Activated T-helper 17 cell treated with anti-CD3 and anti-CD28 coated beads, Interleukin-2, amount 50 U/mL, for 72 hours (primary cell): ENCODE data around the gene ANGPTL2. TPM values are rescaled to one million over a fixed set of nuclear protein-coding genes. Genes with fewer than 3 reads are reported as not detected.

Experiments used
- ATAC-seq: fragments of 150-1000 bp; cut with Tn5 transposase; replicated peaks from 2 replicates; pipeline ENCODE4 v1.10.0; 2021; ENCODE audit warnings: mild to moderate bottlenecking, moderate library complexity
- H3K27ac Mint-ChIP-seq: one replicate; pipeline ENCODE4 v1.8.0; 2022; ENCODE audit warnings: mixed read lengths
- H3K27me3 Mint-ChIP-seq: one replicate; pipeline ENCODE4 v1.8.0; 2022; ENCODE audit warnings: mixed read lengths
- H3K36me3 Mint-ChIP-seq: one replicate; pipeline ENCODE4 v1.8.0; 2022; ENCODE audit warnings: low read depth, mild to moderate bottlenecking, mixed read lengths
- H3K4me1 Mint-ChIP-seq: one replicate; pipeline ENCODE4 v1.8.0; 2022; ENCODE audit warnings: mixed read lengths
- H3K4me3 Mint-ChIP-seq: one replicate; pipeline ENCODE4 v1.8.0; 2022; ENCODE audit warnings: mild to moderate bottlenecking, mixed read lengths
- H3K9me3 Mint-ChIP-seq: one replicate; pipeline ENCODE4 v1.8.0; 2022; ENCODE audit warnings: mixed read lengths
- total RNA-seq, 2 donors: library from RNA; stranded (reverse); gene quantifications; one replicate each; pipeline ENCODE4 v1.2.3, GENCODE V29; 2022

Gene ANGPTL2
- total RNA-seq, 2 donors from 2014 or later, result not detected

DNA sequence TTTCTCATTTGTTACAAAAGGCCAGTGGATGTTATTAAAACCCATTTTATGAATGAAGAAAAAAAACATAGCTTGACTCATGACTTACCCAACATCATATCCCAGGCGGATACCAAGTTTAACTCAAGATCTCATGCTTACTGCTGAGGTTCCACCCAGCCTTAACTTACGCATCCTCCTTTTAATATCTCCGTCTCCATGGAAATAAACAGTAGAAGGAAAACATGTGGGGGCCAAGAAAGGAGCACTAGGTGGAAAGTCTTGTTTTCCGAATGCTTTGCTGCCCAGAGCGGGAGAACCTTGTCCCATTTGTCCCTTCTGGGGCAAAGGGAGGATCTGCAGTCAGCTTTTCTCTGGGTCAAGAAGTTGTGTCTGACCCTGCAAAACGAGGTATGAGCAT is 44.1 kb downstream of the ANGPTL2 start:
- Mint-ChIP-seq H3K27me3 (no peaks in the 10 kb centered on the region), H3K9me3 (no peaks in the 10 kb centered on the region), H3K4me3 (no peak overlapping the region), H3K36me3 (no peaks in the 10 kb centered on the region), H3K27ac (no peak overlapping the region), H3K4me1 (no peaks in the 10 kb centered on the region)
- no peak for ATAC-seq

- Mint-ChIP-seq H3K4me3 (no peak overlapping the region), H3K27ac (no peak overlapping the region), H3K27me3 (no peaks in the 10 kb centered on the region), H3K36me3 (no peaks in the 10 kb centered on the region), H3K4me1 (no peaks in the 10 kb centered on the region), H3K9me3 (no peaks in the 10 kb centered on the region)
- no peak for ATAC-seq
Measured at GRCh38 chr9:127077644-127077946, 44.8 kb downstream of the ANGPTL2 start.

GRCh38 chr9:127076860-127077643 is 45.4 kb downstream of the ANGPTL2 start:
- no peak for ATAC-seq
- H3K4me3 Mint-ChIP-seq, result no peak overlapping the region
- no peaks in the 10 kb centered on the region for H3K36me3 Mint-ChIP-seq
- H3K9me3 Mint-ChIP-seq, result no peaks in the 10 kb centered on the region
- H3K27me3 Mint-ChIP-seq, result no peaks in the 10 kb centered on the region
- H3K4me1 Mint-ChIP-seq, result no peaks in the 10 kb centered on the region
- no peak overlapping the region for H3K27ac Mint-ChIP-seq

DNA sequence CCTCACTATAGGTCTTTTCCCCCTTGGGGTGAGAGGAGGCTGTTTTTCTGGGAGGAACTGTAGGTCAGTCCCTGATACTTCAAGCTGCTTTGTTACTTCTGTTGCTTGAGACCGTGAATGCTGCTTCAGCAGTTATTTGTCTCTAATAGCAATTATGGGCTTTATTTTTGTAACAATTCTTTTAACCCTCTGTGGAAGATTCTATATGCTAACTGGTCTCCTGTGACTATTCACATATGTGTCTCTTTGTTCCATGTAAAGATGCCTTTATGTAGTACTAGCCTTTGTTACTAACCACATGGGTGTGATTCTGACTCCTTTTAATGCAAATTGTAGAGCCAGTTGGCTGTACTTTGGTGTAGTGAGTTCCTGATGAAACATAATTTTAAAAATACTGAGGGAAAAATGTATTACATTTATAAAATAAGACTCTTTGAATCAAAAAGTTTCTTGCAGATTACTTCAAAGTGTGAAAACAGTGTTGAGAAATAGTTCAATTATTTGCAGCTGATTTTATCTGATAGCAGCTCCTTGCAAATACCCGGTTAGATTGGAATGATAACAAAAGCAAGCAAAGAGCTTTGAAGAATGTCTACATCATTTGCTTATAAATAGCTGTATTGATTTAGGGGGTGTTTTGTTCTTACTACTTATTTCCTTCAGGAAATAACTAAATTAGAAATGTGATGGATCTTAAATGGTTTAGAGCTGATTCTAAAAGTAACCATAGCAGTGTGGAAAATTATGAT is 46.6 kb downstream of the ANGPTL2 start:
- Mint-ChIP-seq H3K27me3 (no peaks in the 10 kb centered on the region), H3K4me3 (no peak overlapping the region), H3K36me3 (peaks cover 6% of the 10 kb centered on the region), H3K27ac (no peak overlapping the region), H3K9me3 (no peaks in the 10 kb centered on the region), H3K4me1 (no peaks in the 10 kb centered on the region)
- no peak for ATAC-seq

- H3K4me3 Mint-ChIP-seq, result no peak overlapping the region
- H3K4me1 Mint-ChIP-seq, result no peaks in the 10 kb centered on the region
- ATAC-seq, result no peak
- H3K27me3 Mint-ChIP-seq, result no peaks in the 10 kb centered on the region
- no peaks in the 10 kb centered on the region for H3K9me3 Mint-ChIP-seq
- H3K36me3 Mint-ChIP-seq, result peaks cover 6% of the 10 kb centered on the region
- H3K27ac Mint-ChIP-seq, result no peak overlapping the region
Measured at GRCh38 chr9:127074561-127075548, 47.6 kb downstream of the ANGPTL2 start.

- no peak for ATAC-seq
- Mint-ChIP-seq H3K4me1 (no peaks in the 10 kb centered on the region), H3K9me3 (no peaks in the 10 kb centered on the region), H3K27me3 (no peaks in the 10 kb centered on the region), H3K4me3 (no peak overlapping the region), H3K27ac (no peak overlapping the region), H3K36me3 (peaks cover 6% of the 10 kb centered on the region)
Measured at GRCh38 chr9:127067603-127068220, 54.7 kb downstream of the ANGPTL2 start.

DNA sequence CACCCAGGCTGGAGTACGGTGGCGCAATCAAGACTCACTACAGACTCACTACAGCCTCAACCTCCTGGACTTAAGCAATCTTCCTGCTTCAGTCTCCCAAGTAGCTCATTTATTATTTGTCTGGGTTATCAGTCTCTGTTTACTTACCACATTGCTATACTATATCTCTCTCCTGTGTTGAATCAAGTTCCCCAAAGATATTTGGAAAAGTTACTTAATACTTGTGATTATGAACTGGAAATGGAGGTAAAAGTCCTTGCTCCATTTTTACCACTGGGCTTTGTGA is 55.6 kb downstream of the ANGPTL2 start:
- H3K9me3 Mint-ChIP-seq, result no peaks in the 10 kb centered on the region
- no peak overlapping the region for H3K4me3 Mint-ChIP-seq
- peaks cover 6% of the 10 kb centered on the region for H3K36me3 Mint-ChIP-seq
- ATAC-seq, result no peak
- H3K27me3 Mint-ChIP-seq, result no peaks in the 10 kb centered on the region
- no peaks in the 10 kb centered on the region for H3K4me1 Mint-ChIP-seq
- no peak overlapping the region for H3K27ac Mint-ChIP-seq

GRCh38 chr9:127066060-127066850 is 56.2 kb downstream of the ANGPTL2 start:
- no peaks in the 10 kb centered on the region for H3K4me1 Mint-ChIP-seq
- H3K27me3 Mint-ChIP-seq, result no peaks in the 10 kb centered on the region
- H3K9me3 Mint-ChIP-seq, result no peaks in the 10 kb centered on the region

GRCh38 chr9:127065592-127065991 is 56.8 kb downstream of the ANGPTL2 start:
- H3K27ac Mint-ChIP-seq, result no peak overlapping the region
- H3K27me3 Mint-ChIP-seq, result no peaks in the 10 kb centered on the region
- H3K4me1 Mint-ChIP-seq, result no peaks in the 10 kb centered on the region
- no peak overlapping the region for H3K4me3 Mint-ChIP-seq
- no peaks in the 10 kb centered on the region for H3K36me3 Mint-ChIP-seq
- no peak for ATAC-seq
- no peaks in the 10 kb centered on the region for H3K9me3 Mint-ChIP-seq

More at GRCh38 chr9:127066060-127066850, 56.2 kb downstream of the ANGPTL2 start:
- ATAC-seq, result no peak
- Mint-ChIP-seq H3K36me3 (peaks cover 3% of the 10 kb centered on the region), H3K27ac (no peak overlapping the region), H3K4me3 (no peak overlapping the region)

DNA sequence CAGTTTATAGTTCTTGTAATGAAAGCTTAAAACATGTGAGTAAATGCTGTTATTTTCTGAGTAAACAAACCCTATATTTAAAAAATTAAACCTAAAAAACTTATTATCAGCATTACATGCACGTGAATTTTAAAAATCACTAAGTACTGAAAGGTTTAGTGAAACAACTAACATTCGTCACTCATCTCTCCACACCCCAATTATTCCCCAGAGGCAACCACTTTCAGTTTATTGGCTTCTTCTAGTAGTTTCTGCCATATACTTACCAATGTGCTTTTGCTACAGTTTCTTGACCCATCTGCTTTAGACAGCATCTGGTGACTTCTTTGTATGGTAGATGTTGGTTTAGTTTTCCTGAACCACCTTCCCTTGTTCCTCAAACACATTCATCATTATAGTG is 58.1 kb downstream of the ANGPTL2 start:
- no peak overlapping the region for H3K4me3 Mint-ChIP-seq
- peaks cover 5% of the 10 kb centered on the region for H3K4me1 Mint-ChIP-seq
- no peak overlapping the region for H3K27ac Mint-ChIP-seq
- H3K9me3 Mint-ChIP-seq, result no peaks in the 10 kb centered on the region
- ATAC-seq, result no peak
- H3K27me3 Mint-ChIP-seq, result no peaks in the 10 kb centered on the region
- H3K36me3 Mint-ChIP-seq, result no peaks in the 10 kb centered on the region

DNA sequence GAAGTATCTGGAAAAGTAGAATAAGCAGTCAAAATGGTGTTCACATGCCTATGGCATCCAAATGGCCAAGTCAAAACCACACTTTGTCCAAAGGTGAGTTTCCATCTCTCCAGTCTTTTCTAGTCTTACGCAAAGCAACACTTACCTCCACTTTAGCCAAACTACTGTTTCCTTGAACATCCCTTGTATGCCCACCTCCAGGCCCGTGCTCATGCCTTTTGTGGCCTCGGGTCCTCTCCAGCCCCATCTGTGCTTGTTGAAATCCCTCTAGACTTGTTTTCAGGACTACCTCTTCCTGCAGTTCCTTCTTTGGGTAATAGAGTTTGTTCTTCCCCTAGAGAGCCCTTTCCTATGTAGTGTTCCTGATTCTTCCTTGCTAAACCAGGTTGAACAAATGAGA is 61.0 kb downstream of the ANGPTL2 start:
- no peak for ATAC-seq
- H3K36me3 Mint-ChIP-seq, result no peaks in the 10 kb centered on the region
- no peaks in the 10 kb centered on the region for H3K27me3 Mint-ChIP-seq
- peaks cover 5% of the 10 kb centered on the region for H3K4me1 Mint-ChIP-seq
- H3K9me3 Mint-ChIP-seq, result no peaks in the 10 kb centered on the region
- no peak overlapping the region for H3K4me3 Mint-ChIP-seq
- H3K27ac Mint-ChIP-seq, result no peak overlapping the region

- no peaks in the 10 kb centered on the region for H3K9me3 Mint-ChIP-seq
- no peaks in the 10 kb centered on the region for H3K27me3 Mint-ChIP-seq
- no peak overlapping the region for H3K4me3 Mint-ChIP-seq
- no peaks in the 10 kb centered on the region for H3K36me3 Mint-ChIP-seq
- H3K27ac Mint-ChIP-seq, result no peak overlapping the region
- H3K4me1 Mint-ChIP-seq, result peaks cover 5% of the 10 kb centered on the region
- no peak for ATAC-seq
Measured at GRCh38 chr9:127059765-127060361, 62.6 kb downstream of the ANGPTL2 start.

GRCh38 chr9:127059030-127059429 is 63.4 kb downstream of the ANGPTL2 start:
- Mint-ChIP-seq H3K27ac (no peak overlapping the region), H3K9me3 (no peaks in the 10 kb centered on the region), H3K27me3 (no peaks in the 10 kb centered on the region), H3K36me3 (no peaks in the 10 kb centered on the region), H3K4me1 (peaks cover 5% of the 10 kb centered on the region), H3K4me3 (no peak overlapping the region)
- ATAC-seq, result peak; percentile 31
